Measurements from ENCODE around the gene RNF123.
A peak's percentile ranks its signal among the peaks of the same experiment; 100 is the strongest.

RNF123 gene

GRCh38 chr3:49709852-49710251 is 20.5 kb downstream of the RNF123 start:
- H3K36me3 Mint-ChIP-seq (ENCODE audit: low read depth) = peaks cover 69% of the 10 kb centered on the region
- H3K4me1 Mint-ChIP-seq (ENCODE audit: low read depth) = peaks cover 15% of the 10 kb centered on the region
- no peak overlapping the region for H3K27ac Mint-ChIP-seq
- intact Hi-C loops (cut with micrococcal nuclease) = no loop called here
- H3K9me3 Mint-ChIP-seq = no peaks in the 10 kb centered on the region
- no peaks in the 10 kb centered on the region for H3K27me3 Mint-ChIP-seq
- no peak overlapping the region for H3K4me3 Mint-ChIP-seq

GRCh38 chr3:49711489-49711888 is 22.1 kb downstream of the RNF123 start:
- Mint-ChIP-seq H3K36me3 (ENCODE audit: low read depth) (peaks cover 69% of the 10 kb centered on the region), H3K4me3 (no peak overlapping the region), H3K4me1 (ENCODE audit: low read depth) (peaks cover 15% of the 10 kb centered on the region), H3K27me3 (no peaks in the 10 kb centered on the region), H3K27ac (no peak overlapping the region), H3K9me3 (no peaks in the 10 kb centered on the region)
- intact Hi-C loops (cut with micrococcal nuclease) = no loop called here

- no peak overlapping the region for H3K27ac Mint-ChIP-seq
- intact Hi-C loops (cut with micrococcal nuclease) = no loop called here
These were observed 22.8 kb downstream of the RNF123 start for GRCh38 chr3:49712166-49712565.

GRCh38 chr3:49712631-49713317 is 23.4 kb downstream of the RNF123 start:
- H3K27ac Mint-ChIP-seq = peak overlapping the region; percentile 14
- H3K9me3 Mint-ChIP-seq = no peaks in the 10 kb centered on the region
- intact Hi-C loops (cut with micrococcal nuclease) = no loop called here
- peaks cover 3% of the 10 kb centered on the region for H3K27me3 Mint-ChIP-seq
- peaks cover 59% of the 10 kb centered on the region for H3K36me3 Mint-ChIP-seq (ENCODE audit: low read depth)
- H3K4me1 Mint-ChIP-seq (ENCODE audit: low read depth) = peaks cover 24% of the 10 kb centered on the region
- no peak overlapping the region for H3K4me3 Mint-ChIP-seq

More at GRCh38 chr3:49712166-49712565, 22.8 kb downstream of the RNF123 start:
- Mint-ChIP-seq H3K4me1 (ENCODE audit: low read depth) (peaks cover 18% of the 10 kb centered on the region), H3K36me3 (ENCODE audit: low read depth) (peaks cover 64% of the 10 kb centered on the region), H3K4me3 (no peak overlapping the region), H3K27me3 (no peaks in the 10 kb centered on the region), H3K9me3 (no peaks in the 10 kb centered on the region)

- H3K27me3 Mint-ChIP-seq = peaks cover 7% of the 10 kb centered on the region
- no peak overlapping the region for H3K27ac Mint-ChIP-seq
- peaks cover 59% of the 10 kb centered on the region for H3K36me3 Mint-ChIP-seq (ENCODE audit: low read depth)
- no peak overlapping the region for H3K4me3 Mint-ChIP-seq
- peaks cover 27% of the 10 kb centered on the region for H3K4me1 Mint-ChIP-seq (ENCODE audit: low read depth)
- intact Hi-C loops (cut with micrococcal nuclease) = no loop called here
- H3K9me3 Mint-ChIP-seq = no peaks in the 10 kb centered on the region
These were observed 24.2 kb downstream of the RNF123 start for GRCh38 chr3:49713336-49714105.

- peaks cover 41% of the 10 kb centered on the region for H3K4me1 Mint-ChIP-seq (ENCODE audit: low read depth)
- intact Hi-C loops (cut with micrococcal nuclease) = no loop called here
- H3K27me3 Mint-ChIP-seq = peaks cover 12% of the 10 kb centered on the region
- H3K9me3 Mint-ChIP-seq = no peaks in the 10 kb centered on the region
- H3K4me3 Mint-ChIP-seq = no peak overlapping the region
- peaks cover 62% of the 10 kb centered on the region for H3K36me3 Mint-ChIP-seq (ENCODE audit: low read depth)
- H3K27ac Mint-ChIP-seq = no peak overlapping the region
These were observed 25.6 kb downstream of the RNF123 start for GRCh38 chr3:49714728-49715550.

- H3K36me3 Mint-ChIP-seq (ENCODE audit: low read depth) = peaks cover 70% of the 10 kb centered on the region
- peaks cover 47% of the 10 kb centered on the region for H3K4me1 Mint-ChIP-seq (ENCODE audit: low read depth)
- intact Hi-C loops (cut with micrococcal nuclease) = no loop called here
- H3K4me3 Mint-ChIP-seq = no peak overlapping the region
- H3K27ac Mint-ChIP-seq = no peak overlapping the region
- H3K9me3 Mint-ChIP-seq = no peaks in the 10 kb centered on the region
- peaks cover 12% of the 10 kb centered on the region for H3K27me3 Mint-ChIP-seq
These were observed 26.3 kb downstream of the RNF123 start for GRCh38 chr3:49715611-49716121.

GRCh38 chr3:49716169-49716568 is 26.8 kb downstream of the RNF123 start:
- Mint-ChIP-seq H3K9me3 (no peaks in the 10 kb centered on the region), H3K27ac (no peak overlapping the region), H3K4me3 (no peak overlapping the region), H3K4me1 (ENCODE audit: low read depth) (peaks cover 52% of the 10 kb centered on the region), H3K36me3 (ENCODE audit: low read depth) (peaks cover 71% of the 10 kb centered on the region), H3K27me3 (peaks cover 12% of the 10 kb centered on the region)
- intact Hi-C loops (cut with micrococcal nuclease) = no loop called here

- Mint-ChIP-seq H3K9me3 (no peaks in the 10 kb centered on the region), H3K4me1 (ENCODE audit: low read depth) (peaks cover 56% of the 10 kb centered on the region), H3K36me3 (ENCODE audit: low read depth) (peaks cover 71% of the 10 kb centered on the region), H3K4me3 (no peak overlapping the region), H3K27me3 (peaks cover 12% of the 10 kb centered on the region), H3K27ac (no peak overlapping the region)
- intact Hi-C loops (cut with micrococcal nuclease) = no loop called here
These were observed 27.4 kb downstream of the RNF123 start for GRCh38 chr3:49716691-49717210.

GRCh38 chr3:49717211-49717958 is 28.0 kb downstream of the RNF123 start:
- H3K4me3 Mint-ChIP-seq = no peak overlapping the region
- H3K27ac Mint-ChIP-seq = peak overlapping the region; percentile 45
- H3K9me3 Mint-ChIP-seq = no peaks in the 10 kb centered on the region
- peaks cover 71% of the 10 kb centered on the region for H3K36me3 Mint-ChIP-seq (ENCODE audit: low read depth)
- intact Hi-C loops (cut with micrococcal nuclease) = no loop called here
- peaks cover 56% of the 10 kb centered on the region for H3K4me1 Mint-ChIP-seq (ENCODE audit: low read depth)
- peaks cover 12% of the 10 kb centered on the region for H3K27me3 Mint-ChIP-seq

GRCh38 chr3:49717959-49718857 is 28.9 kb downstream of the RNF123 start:
- Mint-ChIP-seq H3K4me3 (peak overlapping the region; percentile 76), H3K27me3 (peaks cover 12% of the 10 kb centered on the region), H3K4me1 (ENCODE audit: low read depth) (peaks cover 57% of the 10 kb centered on the region), H3K27ac (no peak overlapping the region), H3K36me3 (ENCODE audit: low read depth) (peaks cover 74% of the 10 kb centered on the region), H3K9me3 (no peaks in the 10 kb centered on the region)
- intact Hi-C loops (cut with micrococcal nuclease) = no loop called here

GRCh38 chr3:49718858-49719213 is 29.5 kb downstream of the RNF123 start:
- Mint-ChIP-seq H3K4me1 (ENCODE audit: low read depth) (peaks cover 59% of the 10 kb centered on the region), H3K9me3 (no peaks in the 10 kb centered on the region), H3K27me3 (peaks cover 12% of the 10 kb centered on the region), H3K27ac (peak overlapping the region; percentile 80), H3K4me3 (peak overlapping the region; percentile 76), H3K36me3 (ENCODE audit: low read depth) (peaks cover 80% of the 10 kb centered on the region)
- intact Hi-C loops (cut with micrococcal nuclease) = no loop called here
